Mucosa of descending colon (tissue), 3 donors: Measurements from ENCODE around the gene ITPK1. TPM values are rescaled to one million over a fixed set of nuclear protein-coding genes. Genes with fewer than 3 reads are reported as not detected.

ENCODE experiments used
- ATAC-seq: fragments of 200-7000 bp; cut with Tn5 transposase; one replicate; pipeline ENCODE4 v1.9.1; 2020; ENCODE audit warnings: mild to moderate bottlenecking, moderate library complexity
- DNase-seq, 3 donors: peaks; one replicate each; pipeline ENCODE4 v3.0.0-alpha.2; 2020
- H3K36me3 ChIP-seq: fragments of 200-600 bp; one replicate; pipeline ENCODE4 v1.8.0; 2021; ENCODE audit warnings: low read depth, mild to moderate bottlenecking
- H3K4me1 ChIP-seq: fragments of 200-600 bp; one replicate; pipeline ENCODE4 v1.8.0; 2021; ENCODE audit warnings: low read depth, mild to moderate bottlenecking
- H3K4me3 ChIP-seq: fragments of 200-600 bp; one replicate; pipeline ENCODE4 v1.8.0; 2021; ENCODE audit warnings: mild to moderate bottlenecking
- H3K9me3 ChIP-seq: fragments of 200-600 bp; one replicate; pipeline ENCODE4 v1.8.0; 2021; ENCODE audit warnings: mild to moderate bottlenecking
- CTCF ChIP-seq: fragments of 200-600 bp; IDR thresholded peaks from one replicate; pipeline ENCODE4 v1.8.0; 2022; ENCODE audit warnings: antibody characterized with exemption, mild to moderate bottlenecking
- intact Hi-C, 2 donors: fragments of 100-400 bp; cut with DNase I in 1 of 2; cut with micrococcal nuclease in 1 of 2; formaldehyde crosslinking; loops; one replicate each; pipeline versions ENCODE4 v1.11.0 to v1.11.1; 2022; cut with DNase I, micrococcal nuclease
- total RNA-seq, 3 donors: library from RNA; stranded (reverse); fragmentation: NEBNext Ultra II Directional in 2 of 3; extraction: Animal tissue kit (Norgen Biotek cat#: 25700) in 2 of 3; gene quantifications; one replicate each; pipeline versions ENCODE4 v1.2.1 to v1.2.4, GENCODE V29; 2021 to 2023
- donor health status: DM: no; HTN: no; CAD: no; lungs with moderate emphysema.
- donor health status: DM: no; HTN: no; CAD: no.
- donor health status: DM: no; HTN: yes; CAD: no.

ITPK1 gene
- total RNA-seq, 3 donors from 2014 or later: 134 to 165 (median 152) TPM

- TF ChIP-seq CTCF: no peak
- Histone ChIP-seq H3K36me3 (no peaks in the 10 kb centered on the region), H3K4me3 (no peak overlapping the region), H3K9me3 (no peaks in the 10 kb centered on the region), H3K4me1 (no peaks in the 10 kb centered on the region)
- DNase-seq (no peak), ATAC-seq (no peak)
- intact Hi-C loops: no loop called here
Measured at GRCh38 chr14:92927349-92928257, 188.1 kb downstream of the ITPK1 start.

- no peak for TF ChIP-seq CTCF
- Histone ChIP-seq H3K36me3 (no peaks in the 10 kb centered on the region), H3K9me3 (no peaks in the 10 kb centered on the region), H3K4me3 (no peak overlapping the region), H3K4me1 (no peaks in the 10 kb centered on the region)
- ATAC-seq: no peak
- intact Hi-C loops: no loop called here
- DNase-seq: no peak
Measured at GRCh38 chr14:92926931-92927330, 188.8 kb downstream of the ITPK1 start.

- Histone ChIP-seq H3K4me1 (no peaks in the 10 kb centered on the region), H3K4me3 (no peak overlapping the region), H3K9me3 (no peaks in the 10 kb centered on the region), H3K36me3 (no peaks in the 10 kb centered on the region)
- intact Hi-C loops: no loop called here
- DNase-seq (no peak), ATAC-seq (no peak)
- TF ChIP-seq CTCF: no peak
Measured at GRCh38 chr14:92926180-92926845, 189.4 kb downstream of the ITPK1 start.

GRCh38 chr14:92925446-92925845, 190.3 kb downstream of the ITPK1 start:
- H3K4me1 ChIP-seq: no peaks in the 10 kb centered on the region
- intact Hi-C loops: no loop called here
- no peak for TF ChIP-seq CTCF
- H3K9me3 ChIP-seq: no peaks in the 10 kb centered on the region
- ATAC-seq (no peak), DNase-seq (no peak)
- no peak overlapping the region for H3K4me3 ChIP-seq
- H3K36me3 ChIP-seq: no peaks in the 10 kb centered on the region

GRCh38 chr14:92924247-92924646, 191.5 kb downstream of the ITPK1 start:
- ATAC-seq (no peak), DNase-seq (no peak)
- Histone ChIP-seq H3K9me3 (no peaks in the 10 kb centered on the region), H3K36me3 (no peaks in the 10 kb centered on the region), H3K4me1 (no peaks in the 10 kb centered on the region), H3K4me3 (no peak overlapping the region)
- intact Hi-C loops: no loop called here
- TF ChIP-seq CTCF: no peak
